A549 (cell line): Measurements from ENCODE around the gene LRRC4B.

ENCODE experiments used
- CTCF ChIP-seq: fragments of >200 bp; sonication (Bioruptor Twin); formaldehyde crosslinking; IDR thresholded peaks from 3 replicates; pipeline ENCODE4 v1.5.1; 2016
- MAX ChIP-seq: IDR thresholded peaks from 2 replicates; pipeline ENCODE4 v1.6.1; 2012
- POLR2A ChIP-seq: IDR thresholded peaks from 2 replicates; pipeline ENCODE4 v1.6.1; 2012; ENCODE audit warnings: mild to moderate bottlenecking, low read length
- REST ChIP-seq: fragments of 200-600 bp; sonication (generic); IDR thresholded peaks from 2 replicates; pipeline ENCODE4 v1.6.1; 2016; ENCODE audit warnings: antibody characterized with exemption, mild to moderate bottlenecking, moderate library complexity
- TF ChIP-seq, protein P1 (sequence below): fragments of 450-650 bp; IDR thresholded peaks from 2 replicates; pipeline ENCODE4 v1.6.1; 2014; ENCODE audit warnings: antibody characterized with exemption

- TF ChIP-seq REST, result no peak
- TF ChIP-seq MAX, result no peak
- TF ChIP-seq, protein P1, sequence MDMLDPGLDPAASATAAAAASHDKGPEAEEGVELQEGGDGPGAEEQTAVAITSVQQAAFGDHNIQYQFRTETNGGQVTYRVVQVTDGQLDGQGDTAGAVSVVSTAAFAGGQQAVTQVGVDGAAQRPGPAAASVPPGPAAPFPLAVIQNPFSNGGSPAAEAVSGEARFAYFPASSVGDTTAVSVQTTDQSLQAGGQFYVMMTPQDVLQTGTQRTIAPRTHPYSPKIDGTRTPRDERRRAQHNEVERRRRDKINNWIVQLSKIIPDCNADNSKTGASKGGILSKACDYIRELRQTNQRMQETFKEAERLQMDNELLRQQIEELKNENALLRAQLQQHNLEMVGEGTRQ, result no peak
- TF ChIP-seq POLR2A, result no peak
- TF ChIP-seq CTCF, result no peak
These were observed 45.4 kb downstream of the LRRC4B start for GRCh38 chr19:50522881-50523280.
